SK-N-SH (cell line): ENCODE results near the gene ALKBH2. TPM values are rescaled to one million over a fixed set of nuclear protein-coding genes. Genes with fewer than 3 reads are reported as not detected.

Experiments
- CTCF ChIA-PET: fragments of 300-600, 350-600 bp; formaldehyde crosslinking; extraction: SDS; loops from one replicate; lab custom pipeline; 2021; lab: Yijun Ruan, JAX
- POLR2A ChIA-PET: fragments of 350-600 bp; sonication (Branson Sonifier 250); formaldehyde crosslinking; extraction: SDS; loops from one replicate; lab custom pipeline; 2020; ENCODE audit warnings: antibody characterized with exemption, inconsistent platforms; lab: Yijun Ruan, JAX
- DNase-seq: peaks from one replicate; pipeline ENCODE4 v3.0.0; 2012
- H2AFZ ChIP-seq: fragments of 200-600 bp; sonication (generic); 2 replicates; pipeline ENCODE4 v1.8.1; 2016; ENCODE audit warnings: antibody characterized with exemption, mild to moderate bottlenecking, low read depth
- H3F3A ChIP-seq: fragments of 200-600 bp; sonication (generic); replicated peaks from 2 replicates; pipeline ENCODE3; 2016; ENCODE audit warnings: antibody characterized with exemption, mild to moderate bottlenecking; ENCODE audit not compliant: insufficient read depth
- H3K27ac ChIP-seq, 2 experiments: fragments of 200-500 bp in 1 of 2; fragments of 200-600 bp in 1 of 2; sonication (Bioruptor generic) in 1 of 2; sonication (generic), shearing (Covaris generic) in 1 of 2; 2 replicates each; pipeline versions ENCODE4 v1.5.1 to v1.6.1; 2014 to 2016; ENCODE audit warnings: low read depth in 2 of 2, inconsistent platforms in 1 of 2, low read length in 1 of 2, mild to moderate bottlenecking in 1 of 2, mixed read lengths in 1 of 2
- H3K27me3 ChIP-seq: fragments of 200-600 bp; sonication (generic), shearing (Covaris generic); 2 replicates; pipeline ENCODE4 v1.6.1; 2016; ENCODE audit warnings: mixed run types; ENCODE audit not compliant: insufficient read depth
- H3K36me3 ChIP-seq, 2 experiments: fragments of 200-500 bp in 1 of 2; fragments of 200-600 bp in 1 of 2; sonication (Bioruptor generic) in 1 of 2; sonication (generic) in 1 of 2; replicated peaks in 1 of 2; 2 replicates each; pipeline versions ENCODE3 to v1.5.1; 2014 to 2016; ENCODE audit warnings: low read length in 1 of 2, mild to moderate bottlenecking in 1 of 2; ENCODE audit not compliant: insufficient read depth in 2 of 2, control insufficient read depth in 1 of 2
- H3K4me1 ChIP-seq, 2 experiments: fragments of 200-500 bp in 1 of 2; fragments of 200-600 bp in 1 of 2; sonication (Bioruptor generic) in 1 of 2; sonication (generic), shearing (Covaris generic) in 1 of 2; 2 replicates each; pipeline versions ENCODE4 v1.5.1 to v1.6.1; 2014 to 2016; ENCODE audit warnings: low read depth in 1 of 2, low read length in 1 of 2, mixed run types in 1 of 2; ENCODE audit not compliant: insufficient read depth in 2 of 2, control insufficient read depth in 1 of 2
- H3K4me2 ChIP-seq: fragments of 200-600 bp; sonication (generic), shearing (Covaris generic); 2 replicates; pipeline ENCODE4 v1.6.1; 2017; ENCODE audit warnings: mixed run types
- H3K4me3 ChIP-seq, 2 experiments: fragments of 200-500 bp in 1 of 2; fragments of 200-600 bp in 1 of 2; sonication (Bioruptor generic) in 1 of 2; sonication (generic), shearing (Covaris generic) in 1 of 2; 2 replicates each; pipeline versions ENCODE4 v1.5.1 to v1.8.1; 2014 to 2016; ENCODE audit warnings: low read depth in 2 of 2, inconsistent platforms in 1 of 2, low read length in 1 of 2, mild to moderate bottlenecking in 1 of 2, mixed read lengths in 1 of 2, moderate library complexity in 1 of 2
- H3K79me2 ChIP-seq: fragments of 200-600 bp; sonication (generic); 2 replicates; pipeline ENCODE4 v1.8.1; 2017; ENCODE audit warnings: mild to moderate bottlenecking; ENCODE audit not compliant: insufficient read depth
- H3K9ac ChIP-seq: fragments of 200-600 bp; sonication (generic); 2 replicates; pipeline ENCODE4 v1.6.1; 2017; ENCODE audit warnings: mixed run types
- H3K9me2 ChIP-seq: fragments of 200-600 bp; sonication (generic); 2 replicates; pipeline ENCODE4 v1.6.1; 2017; ENCODE audit warnings: mixed run types
- H3K9me3 ChIP-seq: fragments of 200-600 bp; sonication (generic); 2 replicates; pipeline ENCODE4 v1.6.1; 2017; ENCODE audit warnings: mixed run types, mild to moderate bottlenecking, moderate library complexity
- H4K20me1 ChIP-seq: fragments of 200-600 bp; sonication (generic); 2 replicates; pipeline ENCODE4 v1.6.1; 2017; ENCODE audit warnings: mild to moderate bottlenecking, mixed run types; ENCODE audit not compliant: insufficient read depth
- CHD2 ChIP-seq: fragments of 150-350 bp; IDR thresholded peaks from 2 replicates; pipeline ENCODE4 v1.6.1; 2018; ENCODE audit warnings: low read length; ENCODE audit not compliant: partially characterized antibody
- EP300 ChIP-seq, 2 experiments: IDR thresholded peaks; 2 replicates each; pipeline versions ENCODE4 v1.4.0 to v1.6.1; 2012; ENCODE audit warnings: borderline replicate concordance in 1 of 2, low read depth in 1 of 2, low read length in 1 of 2
- FOXJ3 ChIP-seq: sonication (generic); formaldehyde crosslinking; IDR thresholded peaks from 2 replicates; pipeline ENCODE4 v1.5.1; 2020; ENCODE audit warnings: mild to moderate bottlenecking, missing genetic modification reagents
- FOXM1 ChIP-seq: IDR thresholded peaks from 2 replicates; pipeline ENCODE4 v1.4.0; 2012; ENCODE audit warnings: low read depth, mild to moderate bottlenecking
- GABPA ChIP-seq: IDR thresholded peaks from 2 replicates; pipeline ENCODE4 v1.4.0; 2012; ENCODE audit warnings: low read depth, mild to moderate bottlenecking
- GATA2 ChIP-seq: sonication (generic); formaldehyde crosslinking; IDR thresholded peaks from 2 replicates; pipeline ENCODE4 v1.5.0; 2020; ENCODE audit warnings: mild to moderate bottlenecking, missing genetic modification reagents
- JUND ChIP-seq: IDR thresholded peaks from 2 replicates; pipeline ENCODE4 v1.4.0; 2012
- MEF2A ChIP-seq: IDR thresholded peaks from 2 replicates; pipeline ENCODE4 v1.4.0; 2012; ENCODE audit warnings: low read depth, borderline replicate concordance
- MXI1 ChIP-seq: IDR thresholded peaks from 2 replicates; pipeline ENCODE4 v1.6.1; 2012; ENCODE audit warnings: mild to moderate bottlenecking, low read depth, low read length, improper control_type of control experiment
- NFIC ChIP-seq: IDR thresholded peaks from 2 replicates; pipeline ENCODE4 v1.4.0; 2012; ENCODE audit warnings: borderline replicate concordance
- NRF1 ChIP-seq: IDR thresholded peaks from 2 replicates; pipeline ENCODE4 v1.6.1; 2012; ENCODE audit warnings: low read depth, mild to moderate bottlenecking, low read length
- PBX3 ChIP-seq: IDR thresholded peaks from 2 replicates; pipeline ENCODE4; 2012
- POLR2AphosphoS5 ChIP-seq: IDR thresholded peaks from 2 replicates; pipeline ENCODE4 v1.6.1; 2012; ENCODE audit warnings: low read depth, low read length
- RAD21 ChIP-seq: IDR thresholded peaks from 2 replicates; pipeline ENCODE4 v1.6.1; 2012; ENCODE audit warnings: mild to moderate bottlenecking, low read length
- REST ChIP-seq: IDR thresholded peaks from 2 replicates; pipeline ENCODE4 v1.6.1; 2012; ENCODE audit warnings: mild to moderate bottlenecking, low read depth, low read length, moderate library complexity
- SIN3A ChIP-seq: IDR thresholded peaks from 2 replicates; pipeline ENCODE4 v1.6.1; 2012; ENCODE audit warnings: low read depth, mild to moderate bottlenecking, low read length, moderate library complexity, borderline replicate concordance
- SMC3 ChIP-seq: IDR thresholded peaks from 2 replicates; pipeline ENCODE4 v1.6.1; 2012; ENCODE audit warnings: low read depth, low read length, improper control_type of control experiment
- TAF1 ChIP-seq: IDR thresholded peaks from 2 replicates; pipeline ENCODE4 v1.6.1; 2012; ENCODE audit warnings: low read depth, mild to moderate bottlenecking, low read length, moderate library complexity, borderline replicate concordance
- TCF12 ChIP-seq: IDR thresholded peaks from 2 replicates; pipeline ENCODE4 v1.4.0; 2012
- TEAD4 ChIP-seq: IDR thresholded peaks from 2 replicates; pipeline ENCODE4 v1.4.0; 2012; ENCODE audit warnings: mild to moderate bottlenecking, borderline replicate concordance; ENCODE audit not compliant: insufficient read depth
- USF2 ChIP-seq: fragments of 150-350 bp; IDR thresholded peaks from 2 replicates; pipeline ENCODE4 v1.6.1; 2017; ENCODE audit warnings: antibody characterized with exemption, low read length, low read depth, borderline replicate concordance
- ZBTB33 ChIP-seq: IDR thresholded peaks from 2 replicates; pipeline ENCODE4 v1.4.0; 2012; ENCODE audit warnings: low read depth, borderline replicate concordance
- WGBS: methylation state at CpG from one replicate; pipeline ENCODE4 v1.1.6; 2017; ENCODE audit warnings: low lambda C conversion rate; 5-methylcytosine and 5-hydroxymethylcytosine counted together
- polyA plus RNA-seq, 3 experiments: library from polyadenylated mRNA; depleted of rRNA; stranded (reverse); fragments of >200 nt; gene quantifications; 2 replicates each; pipeline ENCODE4 v1.2.3, GENCODE V29; 2012

ALKBH2 gene
- polyA plus RNA-seq, 1 of the 3 experiments (the other 2 are of a cell fraction): 47.3 TPM

- ChIA-PET POLR2A (no interaction called here), CTCF (interaction anchor here (0.6 to 1.0 kb wide), 2 partner anchors 250 to 337 kb away, joined by 3 read pairs; no protein-coding TSS in a partner anchor)
- peaks cover 21% of the 10 kb centered on the region; the same call in 1 of the 2 replicates for H3K79me2 ChIP-seq
- DNase-seq: no peak
- 100% methylated on average over 1 of the region's 1 CpG for WGBS
- TF ChIP-seq EP300 (IDR thresholded peaks at IDR 0.05; ENCODE audit: borderline replicate concordance in 1 of 2, low read depth in 1 of 2, low read length in 1 of 2): no peak
- no peak for TF ChIP-seq TEAD4
- no peak for TF ChIP-seq POLR2AphosphoS5
- no peak for TF ChIP-seq SMC3
- no peak for TF ChIP-seq GABPA
- TF ChIP-seq MXI1: no peak
- TF ChIP-seq MEF2A: no peak
- H3K27ac ChIP-seq: no peak overlapping the region
- H3K36me3 ChIP-seq: peaks cover 4 to 15% of the 10 kb centered on the region in 2 experiments
- H3K9me2 ChIP-seq: no peaks in the 10 kb centered on the region
- no peaks in the 10 kb centered on the region for H3K27me3 ChIP-seq
- no peaks in the 10 kb centered on the region for H3K9me3 ChIP-seq
- no peak overlapping the region for H3K4me2 ChIP-seq
- H4K20me1 ChIP-seq: no peaks in the 10 kb centered on the region
- no peak overlapping the region for H3K4me3 ChIP-seq
- no peak overlapping the region for H3K9ac ChIP-seq
- peaks cover 4 to 6% of the 10 kb centered on the region in 2 experiments; a peak in 1 of 4 replicates for H3K4me1 ChIP-seq
- H3F3A ChIP-seq: no peaks in the 10 kb centered on the region
- no peak overlapping the region for H2AFZ ChIP-seq
These were observed 35.9 kb downstream of the ALKBH2 start for GRCh38 chr12:109057376-109057775.

GRCh38 chr12:109056891-109057290 is 36.4 kb downstream of the ALKBH2 start:
- Histone ChIP-seq H3K27ac (no peak overlapping the region), H3K27me3 (no peaks in the 10 kb centered on the region), H3K9me3 (no peaks in the 10 kb centered on the region), H3K4me1 (peaks cover 4 to 6% of the 10 kb centered on the region in 2 experiments; a peak in 1 of 4 replicates), H3K79me2 (peaks cover 21% of the 10 kb centered on the region; the same call in 1 of the 2 replicates), H3F3A (no peaks in the 10 kb centered on the region), H4K20me1 (no peaks in the 10 kb centered on the region), H3K36me3 (peaks cover 4 to 15% of the 10 kb centered on the region in 2 experiments), H3K9me2 (no peaks in the 10 kb centered on the region), H3K4me2 (no peak overlapping the region), H2AFZ (no peak overlapping the region), H3K9ac (no peak overlapping the region), H3K4me3 (no peak overlapping the region)
- POLR2A ChIA-PET: no interaction called here
- no peak for DNase-seq
- WGBS: 87% methylated on average over 3 of the region's 3 CpGs
- CTCF ChIA-PET: interaction anchor here (1.0 kb wide), 1 partner anchor 337 kb away, joined by 3 read pairs; no protein-coding TSS in a partner anchor
- TF ChIP-seq USF2 (no peak), MXI1 (no peak), EP300 (IDR thresholded peaks at IDR 0.05; ENCODE audit: borderline replicate concordance in 1 of 2, low read depth in 1 of 2, low read length in 1 of 2) (no peak), POLR2AphosphoS5 (no peak), NFIC (no peak), GATA2 (CRISPR knock-in tag) (no peak), REST (no peak), SIN3A (no peak), JUND (no peak), TCF12 (no peak), ZBTB33 (no peak), CHD2 (no peak), FOXM1 (no peak), TAF1 (no peak), PBX3 (no peak), RAD21 (no peak), NRF1 (no peak), FOXJ3 (CRISPR knock-in tag) (no peak)
